HG03139 (cell line): ENCODE measurements around the gene CHRNA10.

Source experiments
- ATAC-seq: cut with Tn5 transposase; IDR thresholded peaks from one replicate; pipeline ENCODE4 v1.9.1; 2021; ENCODE audit not compliant: unreplicated experiment

The CHRNA10 gene, protein sequence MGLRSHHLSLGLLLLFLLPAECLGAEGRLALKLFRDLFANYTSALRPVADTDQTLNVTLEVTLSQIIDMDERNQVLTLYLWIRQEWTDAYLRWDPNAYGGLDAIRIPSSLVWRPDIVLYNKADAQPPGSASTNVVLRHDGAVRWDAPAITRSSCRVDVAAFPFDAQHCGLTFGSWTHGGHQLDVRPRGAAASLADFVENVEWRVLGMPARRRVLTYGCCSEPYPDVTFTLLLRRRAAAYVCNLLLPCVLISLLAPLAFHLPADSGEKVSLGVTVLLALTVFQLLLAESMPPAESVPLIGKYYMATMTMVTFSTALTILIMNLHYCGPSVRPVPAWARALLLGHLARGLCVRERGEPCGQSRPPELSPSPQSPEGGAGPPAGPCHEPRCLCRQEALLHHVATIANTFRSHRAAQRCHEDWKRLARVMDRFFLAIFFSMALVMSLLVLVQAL

GRCh38 chr11:3671334-3672254, at the start of gene CHRNA10:
Gene CHRNA10, minus strand, starts transcription at chr11:3671384. Its CDS starts 72 bp downstream, at chr11:3671312.
- no peak for ATAC-seq

DNA sequence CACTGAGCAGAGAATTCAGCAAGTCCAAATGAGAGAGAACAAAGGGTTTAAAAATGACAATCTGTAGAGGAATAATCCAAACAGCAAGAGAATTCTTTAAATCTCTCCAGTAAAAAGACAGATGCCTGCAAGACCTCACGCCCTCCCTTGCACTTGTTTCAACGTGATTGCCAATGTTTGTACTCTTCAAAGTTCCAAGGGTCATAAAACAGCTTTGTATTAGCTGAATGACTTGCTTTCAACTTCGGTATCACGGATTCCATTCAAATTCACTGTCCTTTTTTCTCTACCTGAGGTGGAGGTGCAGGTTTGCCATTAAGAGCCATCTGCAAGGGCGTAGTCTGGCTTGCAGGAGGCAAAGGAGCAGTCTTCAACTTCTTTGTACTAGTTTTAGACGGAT, 41.1 kb upstream of the CHRNA10 start:
- no peak for ATAC-seq

DNA sequence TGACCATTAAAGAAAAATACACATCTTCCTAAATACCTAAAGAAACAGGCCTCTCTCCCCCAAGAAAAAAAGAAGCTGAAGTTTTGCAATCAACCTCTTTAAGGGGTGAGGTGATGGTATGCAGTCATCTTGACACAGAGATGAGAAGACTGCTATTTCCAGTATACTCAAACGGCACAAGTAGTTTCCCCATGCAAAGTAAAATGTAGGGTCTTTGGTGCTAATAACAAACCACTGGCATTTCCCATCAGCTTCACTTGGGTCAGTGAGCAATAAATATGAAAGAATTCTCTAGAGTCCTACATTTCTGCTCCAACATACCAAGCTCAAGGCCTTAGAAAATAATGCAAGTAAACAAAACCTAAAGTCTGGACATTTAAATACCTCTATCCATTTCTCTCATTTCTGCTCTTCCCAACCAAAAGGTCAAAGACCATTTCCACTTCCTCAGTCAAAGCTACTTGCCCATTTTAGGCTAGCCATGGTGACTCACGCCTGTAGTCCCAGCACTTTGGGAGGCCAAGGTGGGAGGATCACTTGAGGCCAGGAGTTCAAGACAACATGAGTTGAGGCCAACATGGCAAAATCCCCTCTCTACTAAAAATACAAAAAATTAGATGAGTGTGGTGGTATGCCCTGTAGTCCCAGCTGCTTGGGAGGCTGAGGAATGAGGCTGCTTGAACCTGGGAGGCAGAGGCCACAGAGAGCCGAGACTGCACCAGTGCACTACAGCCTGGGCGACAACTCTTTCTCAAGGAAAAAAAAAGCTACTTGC, 39.5 kb upstream of the CHRNA10 start:
- ATAC-seq: no peak

- ATAC-seq: no peak
Measured at GRCh38 chr11:3709977-3710376, 38.8 kb upstream of the CHRNA10 start.

- ATAC-seq: no peak
Measured at GRCh38 chr11:3707176-3707575, 36.0 kb upstream of the CHRNA10 start.

GRCh38 chr11:3703383-3703782, 32.2 kb upstream of the CHRNA10 start:
- no peak for ATAC-seq

DNA sequence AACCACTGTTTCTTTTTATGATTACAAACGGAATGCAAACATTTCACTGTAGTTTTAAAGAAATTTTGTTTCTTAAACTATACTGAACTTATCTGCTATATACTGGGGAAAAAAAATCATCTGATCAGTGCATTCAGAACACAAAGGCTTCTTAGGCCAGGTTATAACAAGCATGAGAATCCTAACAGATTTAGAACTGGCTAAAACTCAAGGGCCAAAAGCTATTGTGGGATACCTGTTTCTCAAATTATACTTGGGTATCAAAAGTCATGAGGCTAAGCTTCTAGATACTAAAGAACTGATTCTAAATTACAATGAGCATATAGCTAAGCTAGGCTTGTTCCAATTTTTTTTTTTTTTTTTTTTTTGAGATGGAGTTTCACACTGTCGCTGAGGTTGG, 29.7 kb upstream of the CHRNA10 start:
- no peak for ATAC-seq

GRCh38 chr11:3700410-3700809, 29.2 kb upstream of the CHRNA10 start:
- no peak for ATAC-seq

DNA sequence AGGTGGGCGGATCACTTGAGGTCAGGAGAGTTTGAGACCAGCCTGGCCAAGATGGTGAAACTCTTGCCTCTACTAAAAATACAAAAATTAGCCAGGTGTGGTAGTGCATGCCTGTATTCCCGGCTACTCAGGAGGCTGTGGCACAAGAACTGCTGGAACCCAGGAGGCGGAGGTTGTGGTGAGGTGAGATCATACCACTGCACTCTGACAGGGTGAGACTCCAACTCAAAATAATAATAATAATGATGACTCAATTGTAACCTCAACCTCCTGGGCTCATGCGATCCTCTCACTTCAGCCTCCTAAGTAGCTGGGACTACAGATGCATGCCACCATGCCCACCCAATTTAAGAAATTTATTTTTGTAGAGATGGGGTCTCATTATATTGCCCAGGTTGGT, 15.6 kb upstream of the CHRNA10 start:
- ATAC-seq: no peak

- no peak for ATAC-seq
Measured at GRCh38 chr11:3685923-3686322, 14.7 kb upstream of the CHRNA10 start.

- no peak for ATAC-seq
Measured at GRCh38 chr11:3684819-3685172, 13.6 kb upstream of the CHRNA10 start.

- ATAC-seq: no peak
Measured at GRCh38 chr11:3684129-3684818, 13.1 kb upstream of the CHRNA10 start.

- ATAC-seq: no peak
Measured at GRCh38 chr11:3683039-3683438, 11.9 kb upstream of the CHRNA10 start.

GRCh38 chr11:3679077-3679476, 7.9 kb upstream of the CHRNA10 start:
- ATAC-seq: no peak

DNA sequence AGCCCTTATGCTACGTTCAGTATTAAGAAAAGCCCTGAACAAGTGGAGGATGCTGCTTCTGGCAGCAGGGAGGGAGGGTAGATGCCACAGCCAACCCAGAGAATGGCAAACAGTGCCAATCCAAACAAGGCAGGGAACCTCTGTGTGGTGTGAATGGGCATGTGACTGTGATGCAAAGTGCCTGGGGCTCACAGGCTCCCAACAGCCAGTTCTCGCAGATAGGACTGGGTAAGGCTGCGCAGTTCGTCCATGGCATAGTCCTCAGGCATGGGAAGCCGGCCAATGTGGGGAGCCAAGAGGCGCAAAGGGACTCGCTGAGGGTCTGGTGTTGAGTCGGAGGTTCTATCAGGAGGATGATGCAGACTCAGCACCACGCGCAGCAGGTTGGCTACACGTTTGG, 4.8 kb upstream of the CHRNA10 start:
- no peak for ATAC-seq

DNA sequence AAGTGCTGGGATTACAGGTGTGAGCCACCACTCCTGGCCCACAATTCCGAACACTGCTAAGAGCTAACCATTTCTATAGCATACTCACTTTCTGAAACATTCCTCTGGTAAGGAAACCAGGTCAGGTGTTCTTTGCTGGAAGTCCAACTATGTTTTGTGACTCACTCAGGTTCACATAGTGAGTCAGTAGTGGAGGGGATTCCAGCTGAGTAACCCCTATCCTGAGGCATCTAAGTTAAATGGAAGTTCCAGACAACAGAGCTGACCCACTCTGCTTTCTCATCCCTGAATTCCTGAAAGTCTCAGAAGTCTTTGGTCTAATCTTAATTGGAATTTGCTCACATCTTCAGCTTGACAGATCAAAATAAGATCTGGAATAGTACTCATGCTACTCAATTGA, 3.0 kb upstream of the CHRNA10 start:
- no peak for ATAC-seq

GRCh38 chr11:3669742-3670183, 1.4 kb downstream of the CHRNA10 start:
- ATAC-seq: no peak

DNA sequence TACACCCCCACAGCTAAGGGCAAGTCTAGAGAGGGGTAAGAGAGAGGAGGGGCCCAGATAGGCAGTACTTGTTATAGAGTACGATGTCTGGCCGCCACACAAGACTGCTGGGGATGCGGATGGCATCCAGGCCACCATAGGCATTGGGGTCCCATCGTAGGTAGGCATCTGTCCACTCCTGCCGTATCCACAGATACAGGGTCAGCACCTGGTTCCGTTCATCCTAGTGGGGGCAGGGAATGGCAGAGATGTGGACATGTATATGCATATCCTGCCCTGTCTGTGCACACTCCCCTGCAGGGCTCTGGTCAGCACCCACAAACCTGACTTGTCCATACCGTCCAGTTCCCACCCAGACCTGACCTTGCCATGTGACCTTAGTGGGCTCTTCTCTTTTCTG, 2.1 kb downstream of the CHRNA10 start:
- no peak for ATAC-seq

- ATAC-seq: no peak
Measured at GRCh38 chr11:3667149-3668035, 3.8 kb downstream of the CHRNA10 start.
